Activated T-helper 1 cell treated with anti-CD3 and anti-CD28 coated beads, Interleukin-2, amount 50 U/mL, for 16 hours (primary cell): ENCODE measurements around the gene ACSS1.

Experiments
- DNase-seq, 2 donors: peaks; one replicate each; pipeline ENCODE4 v3.0.0-alpha.2; 2020; ENCODE audit warnings: low read depth in 1 of 2, low spot score in 1 of 2

Gene ACSS1

GRCh38 chr20:24960302-24960801, 97.6 kb downstream of the ACSS1 start:
- no peak for DNase-seq

- DNase-seq, result no peak
Measured at GRCh38 chr20:24959591-24960301, 98.2 kb downstream of the ACSS1 start.

DNA sequence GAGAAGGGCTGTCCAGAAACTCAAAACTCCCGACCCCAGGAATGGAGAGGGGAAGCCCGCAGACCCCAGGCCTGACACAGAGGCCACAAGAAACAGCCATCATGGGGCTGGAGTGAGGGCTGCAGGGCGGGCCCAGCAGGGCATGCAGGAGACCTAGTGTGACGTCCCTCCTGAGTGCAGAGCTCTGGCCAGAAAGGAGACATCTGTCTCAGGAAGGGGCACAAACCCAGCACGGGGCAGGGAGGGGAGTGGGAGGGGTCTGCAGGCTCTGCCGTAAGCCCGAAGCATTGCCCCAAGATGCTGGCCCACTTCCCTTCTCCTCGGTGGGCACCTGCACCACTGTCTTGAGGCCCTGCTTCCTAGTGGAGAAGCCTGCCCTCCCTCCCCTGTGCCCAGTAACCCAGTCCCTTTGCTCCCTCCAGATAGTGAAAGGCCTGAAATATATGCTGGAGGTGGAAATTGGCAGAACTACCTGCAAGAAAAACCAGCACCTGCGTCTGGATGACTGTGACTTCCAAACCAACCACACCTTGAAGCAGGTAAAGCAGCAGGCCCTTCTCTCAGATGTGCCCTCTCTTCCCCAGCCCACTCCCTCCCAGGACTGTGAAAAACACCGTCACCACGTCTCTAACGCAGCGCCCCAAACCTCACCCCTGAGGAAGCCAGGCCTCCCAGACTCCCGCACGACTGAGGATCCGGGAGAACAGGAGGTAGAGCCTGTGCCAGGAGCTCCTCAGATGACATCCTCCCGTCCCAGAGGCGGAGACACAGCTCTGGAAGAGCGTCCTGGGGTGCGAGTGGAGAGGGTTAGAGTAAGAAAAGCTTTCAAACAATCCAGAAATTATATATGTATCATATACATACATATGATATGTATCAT, 99.2 kb downstream of the ACSS1 start:
- DNase-seq, result no peak

GRCh38 chr20:24957326-24958016, 100.5 kb downstream of the ACSS1 start:
- DNase-seq, result no peak
